HG03066 (cell line): Measurements from ENCODE around the gene CSHL1.

Experiments
- ATAC-seq: cut with Tn5 transposase; IDR thresholded peaks from one replicate; pipeline ENCODE4 v1.9.1; 2021; ENCODE audit warnings: low read depth; ENCODE audit not compliant: unreplicated experiment

The CSHL1 gene

DNA sequence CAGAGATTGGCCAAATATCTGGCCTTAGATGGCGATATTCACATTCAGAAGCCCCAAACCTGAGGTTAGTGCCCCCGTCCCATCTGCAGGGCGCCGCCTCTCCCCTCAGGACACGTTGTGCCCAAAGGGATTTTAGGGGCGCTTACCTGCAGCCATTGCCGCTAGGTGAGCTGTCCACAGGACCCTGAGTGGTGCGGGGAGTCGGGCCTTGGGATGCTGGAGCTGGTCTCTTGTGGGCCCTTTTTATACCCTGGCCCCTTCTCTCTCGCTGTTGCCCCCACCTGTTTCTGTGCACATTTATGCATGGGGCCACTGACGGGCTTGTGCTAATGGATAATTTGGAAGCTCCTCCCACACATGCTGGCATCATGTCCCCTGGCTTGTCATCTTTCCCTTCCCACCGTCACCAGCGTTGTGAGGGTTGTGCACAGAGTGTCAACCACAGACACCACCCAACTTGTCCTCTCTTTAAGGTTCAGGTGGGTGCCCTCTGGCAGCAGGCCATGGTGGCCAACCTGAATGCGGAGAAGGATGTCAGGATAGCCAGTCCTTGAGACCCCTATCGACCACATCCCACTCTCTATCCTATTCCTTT is at the start of gene CSHL1:
CSHL1 (minus strand) TSS at position 218 of the 595 bp plus-strand sequence; CDS start at position 156, 62 bp downstream.
- ATAC-seq = no peak

GRCh38 chr17:63960430-63960829 is 49.4 kb upstream of the CSHL1 start:
- no peak for ATAC-seq

GRCh38 chr17:63960006-63960405 is 48.9 kb upstream of the CSHL1 start:
- ATAC-seq = no peak

DNA sequence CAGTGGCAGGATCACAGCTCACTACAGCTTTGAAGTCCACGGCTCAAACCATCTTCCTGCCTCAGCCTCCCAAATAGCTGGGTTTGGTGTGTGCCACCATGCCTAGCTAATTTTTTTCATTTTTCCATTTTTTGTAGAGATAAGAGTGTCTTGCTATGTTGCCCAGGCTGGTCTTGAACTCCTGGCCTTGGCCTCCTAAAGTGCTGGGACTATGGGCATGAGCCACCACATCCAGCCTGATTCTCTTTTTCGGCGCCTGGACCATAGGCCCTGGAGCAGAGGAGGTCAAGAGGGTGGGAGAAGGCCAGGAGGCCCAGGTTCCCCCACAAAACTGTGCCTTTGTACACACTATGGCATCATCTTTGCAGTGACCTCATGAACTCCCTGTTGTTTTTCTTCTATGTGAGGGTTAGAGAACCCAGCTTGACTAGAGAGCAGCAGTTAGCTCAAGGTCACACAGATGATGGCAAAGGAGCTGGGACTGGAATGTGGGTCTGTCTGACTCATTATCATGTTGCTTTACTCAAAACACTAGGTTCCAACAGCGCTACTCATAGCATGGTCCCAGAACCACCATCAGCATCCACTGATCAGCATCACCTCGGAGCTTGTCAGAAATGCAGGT is 45.4 kb upstream of the CSHL1 start:
- ATAC-seq = no peak

DNA sequence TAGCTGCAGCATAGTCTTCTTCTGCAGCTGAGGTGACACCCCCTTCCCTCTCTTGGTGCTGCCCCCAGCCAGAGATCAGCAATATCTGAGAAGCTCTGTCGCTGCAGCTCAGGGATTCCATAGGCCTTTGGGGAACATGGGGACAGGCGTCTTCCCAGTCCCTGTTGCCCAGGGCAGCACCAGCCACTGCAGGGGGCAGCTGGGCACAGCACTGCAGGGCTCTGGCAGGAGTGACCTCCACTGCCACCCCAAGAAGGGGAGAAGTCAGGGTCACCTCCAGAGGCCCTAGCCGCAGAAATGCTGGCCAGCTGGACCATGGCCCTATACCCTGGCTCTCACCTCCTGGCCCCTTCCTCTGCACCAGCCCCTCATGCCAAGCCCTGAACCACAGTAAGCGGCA is 44.7 kb upstream of the CSHL1 start:
- ATAC-seq = no peak

GRCh38 chr17:63955232-63955631 is 44.2 kb upstream of the CSHL1 start:
- no peak for ATAC-seq

DNA sequence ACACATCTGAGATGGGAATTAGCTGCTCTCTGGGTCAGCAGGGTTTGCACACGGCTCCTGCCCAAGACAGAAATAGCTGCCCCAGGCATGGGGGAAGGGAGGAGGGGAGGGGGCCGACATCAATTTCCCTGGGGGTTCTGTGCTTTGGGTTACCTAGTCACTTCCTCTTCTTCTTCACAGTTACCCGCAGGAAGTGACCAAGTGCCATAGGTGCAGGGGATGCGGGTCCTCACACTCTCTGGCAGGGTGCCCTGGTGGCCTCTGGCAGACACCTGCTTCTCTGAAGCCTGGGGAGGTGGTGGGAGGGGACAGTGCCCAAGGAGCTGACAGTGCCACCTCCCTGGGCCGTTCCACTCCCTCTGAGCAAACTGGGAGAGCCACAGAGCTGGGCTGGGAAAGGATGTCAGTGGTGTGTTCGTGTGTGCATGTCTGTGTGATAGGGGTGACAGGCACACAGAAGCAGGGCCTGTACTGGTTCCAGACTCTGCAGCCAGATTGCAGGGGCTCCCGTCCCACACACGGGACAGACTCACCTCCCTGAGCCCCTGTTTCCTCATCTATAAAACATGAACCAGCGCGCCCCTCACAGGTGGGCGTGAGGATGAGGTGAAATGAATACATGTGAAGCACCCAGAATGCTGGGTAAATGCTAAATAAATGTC is 43.5 kb upstream of the CSHL1 start:
- no peak for ATAC-seq

DNA sequence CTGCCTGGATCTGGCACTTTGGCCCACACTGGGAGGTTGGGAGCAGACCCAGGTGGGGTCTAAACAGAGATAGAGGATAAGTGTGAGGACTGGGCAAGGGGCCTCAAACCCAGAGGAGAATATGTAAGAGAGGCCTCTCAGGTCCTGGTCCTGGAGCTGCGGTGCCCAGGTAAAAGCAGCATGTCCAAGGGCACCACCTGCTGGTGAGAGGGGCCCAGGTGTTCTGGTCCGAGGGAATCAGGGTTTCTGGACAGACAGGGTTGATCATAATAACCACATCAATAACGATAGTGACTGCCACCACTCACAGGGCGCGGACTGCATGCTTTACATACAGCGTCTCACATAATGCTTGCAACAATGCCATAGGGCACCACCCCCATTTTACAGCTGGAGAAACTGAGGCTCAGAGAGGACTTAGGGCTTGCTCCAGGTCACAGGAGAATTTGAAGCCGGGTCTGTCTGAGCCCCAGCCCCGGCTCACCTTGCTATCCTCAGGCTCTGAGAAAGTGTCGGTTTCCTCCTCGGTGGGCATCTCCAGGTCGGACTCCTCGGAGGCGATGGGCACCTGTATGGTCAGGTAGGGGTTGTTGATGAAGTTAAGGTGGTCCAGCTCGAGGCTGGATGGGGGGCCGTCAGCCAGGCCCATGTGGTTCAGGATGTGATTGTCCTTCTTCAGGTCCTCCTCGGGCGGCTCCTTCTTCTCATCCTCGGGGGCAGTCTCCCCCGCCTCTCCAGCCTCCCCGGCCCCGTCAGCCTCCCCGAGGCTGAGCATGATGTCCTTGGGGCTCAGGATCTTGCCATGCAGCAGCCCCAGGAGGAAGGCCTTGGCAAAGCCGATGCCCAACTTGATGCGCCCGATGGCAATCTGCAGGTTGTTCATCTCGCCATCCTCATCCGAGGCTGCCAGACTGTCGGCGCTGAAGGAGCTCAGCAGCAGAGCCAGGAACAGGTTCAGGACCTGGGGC is 40.2 kb upstream of the CSHL1 start:
- no peak for ATAC-seq

GRCh38 chr17:63949576-63950250 is 38.7 kb upstream of the CSHL1 start:
- no peak for ATAC-seq

- no peak for ATAC-seq
These were observed 37.5 kb upstream of the CSHL1 start for GRCh38 chr17:63948521-63948920.

- ATAC-seq = no peak
These were observed 36.8 kb upstream of the CSHL1 start for GRCh38 chr17:63947711-63948330.

DNA sequence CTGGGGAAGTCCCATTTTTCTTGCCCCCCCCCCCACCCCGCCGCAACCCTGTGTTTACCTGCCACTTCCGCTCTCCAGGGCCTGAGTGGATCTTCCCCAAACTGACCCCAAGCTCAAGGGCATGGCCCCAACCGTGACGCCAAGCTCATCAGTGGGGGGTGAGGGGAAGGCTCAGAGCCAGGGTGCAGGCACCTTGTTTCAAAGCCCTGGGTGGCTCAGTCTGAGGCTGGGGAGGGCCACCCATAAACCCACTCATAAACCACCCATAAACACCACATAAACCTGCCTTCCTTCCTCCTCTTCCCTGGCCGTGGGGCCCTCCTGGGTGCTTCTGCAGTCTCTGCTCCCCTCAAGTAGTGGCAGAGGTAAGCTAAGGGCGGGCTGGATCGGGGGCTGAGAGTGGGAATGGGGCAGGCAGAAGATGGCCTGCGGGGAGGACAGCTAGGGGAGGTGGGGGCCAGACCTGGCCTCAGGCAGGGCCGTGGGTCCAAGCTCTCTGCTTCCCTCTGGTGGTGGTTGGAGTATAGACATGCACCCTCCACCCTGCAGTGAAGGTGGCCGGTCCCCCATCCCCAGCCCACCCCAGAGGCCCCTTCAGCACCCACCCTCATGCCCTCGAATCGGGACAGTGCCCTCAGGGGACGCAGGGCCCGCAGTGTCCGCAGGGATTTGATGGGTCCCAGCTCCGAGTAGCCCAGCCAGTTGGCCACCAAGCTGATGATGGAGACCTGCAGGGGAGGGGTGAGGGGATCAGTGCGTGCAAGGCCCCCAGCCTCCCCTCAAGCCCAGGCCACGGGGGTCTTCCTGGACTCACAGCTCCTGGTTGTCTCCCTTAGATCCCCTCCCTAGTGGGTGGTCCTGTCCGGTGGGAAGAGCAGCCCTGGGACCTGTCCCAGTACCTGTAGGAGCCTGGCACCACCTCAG is 35.6 kb upstream of the CSHL1 start:
- ATAC-seq = no peak

DNA sequence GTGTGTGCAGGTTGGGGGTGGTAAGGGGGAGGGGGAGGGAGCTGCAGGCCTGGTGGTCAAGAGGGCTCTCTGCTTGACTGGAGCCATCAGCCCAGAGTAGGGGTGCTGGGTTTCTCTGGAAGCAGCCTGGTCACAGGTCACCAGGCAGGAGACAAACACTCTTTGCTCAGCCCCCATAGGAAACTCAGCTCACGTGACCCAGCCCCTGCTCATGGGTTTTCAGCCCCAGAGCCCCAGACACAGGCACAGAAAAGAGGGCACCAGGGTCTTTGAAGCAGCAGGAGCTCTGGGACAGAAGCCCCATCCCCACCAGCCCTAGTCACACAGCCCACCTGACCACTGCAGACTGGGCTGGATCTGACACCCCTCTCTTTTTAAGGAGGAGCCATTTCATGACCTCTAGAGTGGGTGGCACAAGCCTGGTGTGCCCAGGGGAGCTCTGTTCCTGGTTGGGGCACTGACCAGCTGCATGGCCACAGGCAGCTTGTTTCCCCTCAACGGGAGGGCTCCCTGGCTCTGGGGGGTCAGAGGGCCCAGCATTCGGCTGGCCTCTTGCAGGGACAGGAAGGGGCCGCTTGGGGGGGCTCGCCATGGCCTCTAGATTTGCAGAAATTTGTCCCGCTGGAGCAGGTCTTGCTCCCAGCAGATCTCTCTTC is 34.9 kb upstream of the CSHL1 start:
- no peak for ATAC-seq

DNA sequence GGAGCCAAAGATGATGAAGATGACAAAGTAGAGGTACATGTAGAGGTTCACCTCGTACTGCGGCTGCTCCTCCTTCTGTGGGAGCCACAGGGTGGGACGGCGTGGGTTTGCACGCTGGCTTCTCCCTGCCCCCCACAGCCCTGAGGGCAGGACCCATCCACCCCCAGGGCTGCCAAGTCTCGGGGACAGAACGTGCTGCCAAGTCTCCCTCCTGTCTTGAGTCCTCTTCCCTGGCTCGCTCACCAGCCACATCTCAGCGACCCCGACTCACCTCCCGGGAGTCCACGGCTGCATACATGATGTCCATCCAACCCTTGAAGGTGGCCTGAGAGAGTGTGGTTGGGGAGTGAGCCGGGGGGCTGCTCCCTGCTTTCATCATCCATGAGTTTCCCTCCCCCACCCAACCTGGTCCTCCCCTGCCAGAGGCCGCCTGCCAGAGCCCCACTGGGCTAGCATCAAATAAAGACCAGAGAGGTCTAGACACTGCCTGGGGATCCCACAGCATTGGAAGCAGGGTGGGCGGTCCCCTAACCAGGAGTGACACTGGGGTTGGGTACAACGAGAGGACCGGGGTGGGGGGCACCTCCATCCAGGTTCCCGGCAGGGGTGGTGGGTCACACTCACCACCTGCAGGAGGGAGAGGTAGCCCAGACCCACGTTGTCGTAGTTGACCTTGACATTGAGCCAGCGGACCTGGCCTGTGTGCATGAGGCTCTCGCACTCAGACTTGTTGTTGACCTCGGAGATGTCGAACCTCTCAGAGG is 33.9 kb upstream of the CSHL1 start:
- ATAC-seq = no peak

DNA sequence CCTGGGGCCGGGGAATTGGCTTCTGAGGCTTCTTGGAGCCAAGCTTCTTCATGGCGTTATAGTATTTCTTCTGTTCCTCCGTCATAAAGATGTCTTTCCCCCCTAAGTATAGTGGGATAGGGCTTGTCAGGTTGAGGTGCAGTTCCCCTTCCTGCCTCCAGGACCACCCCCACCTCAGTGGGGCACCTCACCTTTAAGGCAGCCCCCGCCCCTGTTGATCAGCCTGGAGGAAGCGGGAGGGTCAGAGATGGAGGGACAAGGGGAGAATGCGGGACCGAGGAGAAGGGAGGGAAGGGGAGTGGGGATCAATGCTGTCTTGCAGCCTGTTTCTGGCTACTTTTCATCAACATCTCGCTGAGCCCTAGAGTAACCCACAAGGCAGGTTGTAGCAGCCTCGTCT is 32.7 kb upstream of the CSHL1 start:
- no peak for ATAC-seq

GRCh38 chr17:63942309-63942985 is 31.4 kb upstream of the CSHL1 start:
- ATAC-seq = no peak

GRCh38 chr17:63941751-63942150 is 30.7 kb upstream of the CSHL1 start:
- ATAC-seq = no peak
